Measurements from ENCODE around the gene GREB1L. TPM values are rescaled to one million over a fixed set of nuclear protein-coding genes. Genes with fewer than 3 reads are reported as not detected.

GREB1L gene
- total RNA-seq, 4 donors from 2014 or later, result 13.2 to 16.0 (median 14.5) TPM

DNA sequence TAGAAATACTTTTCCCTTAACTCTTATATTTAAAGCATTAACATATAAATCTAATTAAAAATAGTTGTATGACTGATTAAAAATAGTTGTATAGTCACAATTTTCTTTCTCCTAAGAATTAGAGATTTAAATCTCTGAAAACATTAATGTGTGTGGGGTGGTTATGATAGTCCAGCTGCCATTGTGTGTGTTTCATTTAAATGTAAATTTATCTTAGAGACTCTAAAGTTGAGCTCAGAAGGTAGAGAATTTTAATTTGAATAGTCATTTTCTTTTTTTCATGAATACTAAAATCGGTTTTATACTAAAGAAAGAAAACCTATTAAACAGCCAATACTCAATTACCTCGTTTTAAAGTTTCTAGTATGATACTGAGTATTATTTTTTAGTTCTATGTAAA, 18.6 kb downstream of the GREB1L start:
- DNase-seq (ENCODE audit: extremely low spot score), result no peak
- Histone ChIP-seq H3K36me3 (no peaks in the 10 kb centered on the region), H3K27ac (replicated peaks in 1 of 4) (no peak overlapping the region), H3K9me3 (no peaks in the 10 kb centered on the region), H3K27me3 (no peaks in the 10 kb centered on the region), H3K4me1 (peaks cover 0 to 9% (median 7%) of the 10 kb centered on the region in 4 donors), H3K4me3 (no peak overlapping the region)
- WGBS, result 67% methylated on average over 2 of the region's 2 CpGs
- TF ChIP-seq, protein P1, sequence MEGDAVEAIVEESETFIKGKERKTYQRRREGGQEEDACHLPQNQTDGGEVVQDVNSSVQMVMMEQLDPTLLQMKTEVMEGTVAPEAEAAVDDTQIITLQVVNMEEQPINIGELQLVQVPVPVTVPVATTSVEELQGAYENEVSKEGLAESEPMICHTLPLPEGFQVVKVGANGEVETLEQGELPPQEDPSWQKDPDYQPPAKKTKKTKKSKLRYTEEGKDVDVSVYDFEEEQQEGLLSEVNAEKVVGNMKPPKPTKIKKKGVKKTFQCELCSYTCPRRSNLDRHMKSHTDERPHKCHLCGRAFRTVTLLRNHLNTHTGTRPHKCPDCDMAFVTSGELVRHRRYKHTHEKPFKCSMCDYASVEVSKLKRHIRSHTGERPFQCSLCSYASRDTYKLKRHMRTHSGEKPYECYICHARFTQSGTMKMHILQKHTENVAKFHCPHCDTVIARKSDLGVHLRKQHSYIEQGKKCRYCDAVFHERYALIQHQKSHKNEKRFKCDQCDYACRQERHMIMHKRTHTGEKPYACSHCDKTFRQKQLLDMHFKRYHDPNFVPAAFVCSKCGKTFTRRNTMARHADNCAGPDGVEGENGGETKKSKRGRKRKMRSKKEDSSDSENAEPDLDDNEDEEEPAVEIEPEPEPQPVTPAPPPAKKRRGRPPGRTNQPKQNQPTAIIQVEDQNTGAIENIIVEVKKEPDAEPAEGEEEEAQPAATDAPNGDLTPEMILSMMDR (IDR thresholded peaks at IDR 0.05), result no peak
- no peak for TF ChIP-seq POLR2AphosphoS5 (IDR thresholded peaks at IDR 0.05)
- no peak for TF ChIP-seq POLR2A (IDR thresholded peaks at IDR 0.05; ENCODE audit: low read depth)
- no peak for TF ChIP-seq EP300 (IDR thresholded peaks at IDR 0.05)
- intact Hi-C loops (cut with DNase I), result no loop called here

DNA sequence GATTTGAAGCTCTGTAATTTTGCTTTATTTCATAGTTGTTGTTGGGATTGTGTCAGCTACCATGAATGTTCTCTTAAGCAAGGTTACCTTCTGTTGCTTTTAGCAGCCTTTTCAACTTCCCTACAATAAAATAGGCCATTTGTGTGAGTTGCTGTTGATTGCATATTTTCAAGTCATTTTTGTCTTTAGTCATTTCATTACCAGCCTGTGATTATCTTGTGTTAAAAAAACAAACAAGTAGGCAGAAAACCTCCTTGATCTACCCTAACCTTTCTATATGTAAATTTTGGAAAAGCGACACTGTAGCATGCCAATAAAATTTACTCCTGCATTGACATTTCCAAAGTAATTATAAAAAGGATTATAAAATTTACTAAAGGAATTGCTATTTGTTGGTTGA, 19.3 kb downstream of the GREB1L start:
- H3K27me3 ChIP-seq, result no peaks in the 10 kb centered on the region
- no peaks in the 10 kb centered on the region for H3K36me3 ChIP-seq
- no peak overlapping the region for H3K27ac ChIP-seq (replicated peaks in 1 of 4)
- TF ChIP-seq EP300 (IDR thresholded peaks at IDR 0.05) (no peak), POLR2A (IDR thresholded peaks at IDR 0.05; ENCODE audit: low read depth) (no peak), POLR2AphosphoS5 (IDR thresholded peaks at IDR 0.05) (no peak)
- TF ChIP-seq, protein P1 (IDR thresholded peaks at IDR 0.05), result no peak
- 98% methylated on average over 1 of the region's 1 CpG for WGBS
- intact Hi-C loops (cut with DNase I), result no loop called here
- no peaks in the 10 kb centered on the region for H3K9me3 ChIP-seq
- H3K4me3 ChIP-seq, result no peak overlapping the region
- H3K4me1 ChIP-seq, result peaks cover 0 to 9% (median 7%) of the 10 kb centered on the region in 4 donors
- no peak for DNase-seq (ENCODE audit: extremely low spot score)

DNA sequence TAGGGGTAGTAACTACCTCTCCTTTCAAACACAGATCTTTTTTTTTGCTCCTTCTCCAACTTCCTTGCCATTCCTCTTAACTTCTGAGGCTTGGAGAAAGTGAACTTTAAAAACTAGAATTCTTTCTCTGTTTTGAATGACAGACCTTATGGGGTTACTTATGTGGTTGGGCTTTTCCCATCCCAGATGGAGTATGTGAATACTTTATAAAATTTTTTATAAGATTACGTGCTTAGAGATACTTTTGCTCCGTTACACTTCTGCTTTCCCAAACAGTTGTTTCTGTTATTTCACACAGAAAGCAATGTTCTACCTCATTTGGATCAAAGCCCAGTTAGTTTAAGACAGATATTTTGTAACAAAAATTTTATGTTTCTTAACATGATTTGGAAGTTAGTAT, 20.2 kb downstream of the GREB1L start:
- H3K27ac ChIP-seq (replicated peaks in 1 of 4), result no peak overlapping the region
- no peaks in the 10 kb centered on the region for H3K36me3 ChIP-seq
- 82% methylated on average over 2 of the region's 2 CpGs for WGBS
- no peak overlapping the region for H3K4me3 ChIP-seq
- no peaks in the 10 kb centered on the region for H3K27me3 ChIP-seq
- intact Hi-C loops (cut with DNase I), result no loop called here
- no peak for TF ChIP-seq POLR2A (IDR thresholded peaks at IDR 0.05; ENCODE audit: low read depth)
- H3K4me1 ChIP-seq, result peaks cover 0 to 9% (median 7%) of the 10 kb centered on the region in 4 donors
- H3K9me3 ChIP-seq, result no peaks in the 10 kb centered on the region
- no peak for DNase-seq (ENCODE audit: extremely low spot score)

DNA sequence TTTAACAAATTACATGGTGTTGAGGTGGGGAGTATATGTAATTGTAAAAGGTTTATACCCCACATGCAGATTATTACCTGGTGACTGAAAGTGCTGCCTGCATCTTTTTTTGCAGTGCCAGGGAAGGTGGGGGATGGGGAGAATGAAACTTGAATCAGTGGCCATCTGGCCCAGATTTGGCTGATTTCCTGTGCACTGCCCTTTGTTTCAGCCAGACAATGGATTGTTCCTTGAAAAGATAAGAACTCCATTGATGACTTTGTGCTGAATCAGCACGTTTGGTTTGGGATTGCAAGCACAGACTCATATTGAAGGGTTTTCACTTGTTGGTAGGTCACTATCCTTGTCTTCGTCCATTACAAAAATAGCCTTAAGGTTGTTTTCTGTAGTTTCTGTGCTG, 20.9 kb downstream of the GREB1L start:
- Histone ChIP-seq H3K36me3 (no peaks in the 10 kb centered on the region), H3K27me3 (no peaks in the 10 kb centered on the region), H3K4me3 (no peak overlapping the region), H3K4me1 (peaks cover 0 to 9% (median 7%) of the 10 kb centered on the region in 4 donors), H3K27ac (replicated peaks in 1 of 4) (no peak overlapping the region), H3K9me3 (no peaks in the 10 kb centered on the region)
- no peak for DNase-seq (ENCODE audit: extremely low spot score)
- 79% methylated on average over 2 of the region's 2 CpGs for WGBS
- TF ChIP-seq EP300 (IDR thresholded peaks at IDR 0.05), result no peak
- TF ChIP-seq, protein P1 (IDR thresholded peaks at IDR 0.05), result no peak
- TF ChIP-seq POLR2A (IDR thresholded peaks at IDR 0.05; ENCODE audit: low read depth), result no peak
- intact Hi-C loops (cut with DNase I), result no loop called here

DNA sequence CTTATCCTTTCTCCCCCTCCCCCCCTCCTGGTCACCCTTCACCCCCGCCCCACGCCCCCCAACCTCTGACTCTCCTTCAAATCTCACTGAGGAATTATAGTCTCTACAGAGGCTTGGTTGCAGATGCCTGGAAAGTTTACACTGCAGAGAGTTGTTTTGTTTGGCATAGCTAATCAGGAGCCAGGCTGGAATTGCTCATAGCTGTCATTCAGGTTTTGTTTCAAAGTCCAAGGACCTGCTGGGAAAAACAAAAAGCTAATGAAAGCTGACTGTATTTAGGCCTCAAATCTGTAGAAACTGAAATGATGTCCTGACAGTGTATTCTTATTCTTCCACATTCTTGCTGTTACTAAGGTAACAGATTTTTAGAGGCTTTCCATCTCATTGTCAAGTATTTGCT, 22.6 kb downstream of the GREB1L start:
- no peaks in the 10 kb centered on the region for H3K36me3 ChIP-seq
- H3K27me3 ChIP-seq, result no peaks in the 10 kb centered on the region
- TF ChIP-seq, protein P1 (IDR thresholded peaks at IDR 0.05), result no peak
- TF ChIP-seq POLR2A (IDR thresholded peaks at IDR 0.05; ENCODE audit: low read depth), result no peak
- TF ChIP-seq POLR2AphosphoS5 (IDR thresholded peaks at IDR 0.05), result no peak
- no peak for TF ChIP-seq EP300 (IDR thresholded peaks at IDR 0.05)
- WGBS, result 50% methylated on average over 2 of the region's 2 CpGs
- DNase-seq (ENCODE audit: extremely low spot score), result no peak
- peaks cover 0 to 9% (median 7%) of the 10 kb centered on the region in 4 donors for H3K4me1 ChIP-seq
- intact Hi-C loops (cut with DNase I), result no loop called here
- H3K27ac ChIP-seq (replicated peaks in 1 of 4), result no peak overlapping the region
- H3K9me3 ChIP-seq, result no peaks in the 10 kb centered on the region
- no peak overlapping the region for H3K4me3 ChIP-seq

All from esophagus muscularis mucosa (tissue), 4 donors.